HCT116 (cell line): ENCODE measurements around the gene DNM1. TPM values are rescaled to one million over a fixed set of nuclear protein-coding genes. Genes with fewer than 3 reads are reported as not detected.
A peak's percentile ranks its signal among the peaks of the same experiment; 100 is the strongest.

Experiments
- ATAC-seq: fragments of 200-7000 bp; cut with Tn5 transposase; 2 replicates; pipeline ENCODE4 v1.9.1; 2020; ENCODE audit warnings: mild to moderate bottlenecking, moderate library complexity
- BruUV-seq: library from RNA; stranded (reverse); fragments of 400-500 nt; replicated peaks from 2 replicates; lab custom pipeline; 2021; lab: Mats Ljungman, UMichigan
- CTCF ChIA-PET: fragments of 300-600 bp; sonication (Branson Sonifier 250); formaldehyde crosslinking; loops from one replicate; lab custom pipeline; 2021; ENCODE audit warnings: antibody characterized with exemption; lab: Charles Lee
- POLR2A ChIA-PET: fragments of 300-600, 350-600 bp; sonication (Branson Sonifier 250); formaldehyde crosslinking; loops from one replicate; lab custom pipeline; 2021; ENCODE audit warnings: antibody characterized with exemption; lab: Charles Lee
- RAD21 ChIA-PET, 2 experiments: fragments of 300-600 bp; sonication (Branson Sonifier 250); formaldehyde crosslinking; loops; one replicate each; lab custom pipeline; 2023; ENCODE audit warnings: low total read pairs in 2 of 2; ENCODE audit not compliant: uncharacterized antibody in 2 of 2, unreplicated experiment in 2 of 2, low non-redundant PET in 1 of 2; lab: Charles Lee
- DNase-seq: peaks from one replicate; pipeline ENCODE4 v3.0.0-alpha.2; 2010; ENCODE audit warnings: low read depth, low spot score
- H2AFZ ChIP-seq: fragments of 200-600 bp; shearing (Covaris generic), sonication (generic); 2 replicates; pipeline ENCODE4 v1.6.1; 2017; ENCODE audit warnings: low read depth, mixed run types, mixed read lengths, antibody characterized with exemption, low read length; ENCODE audit not compliant: poor library complexity, severe bottlenecking
- H3K27ac ChIP-seq: 2 replicates; pipeline ENCODE4 v1.5.1; 2012; ENCODE audit warnings: low read depth, low read length
- H3K27me3 ChIP-seq: fragments of 200-600 bp; sonication (generic); 2 replicates; pipeline ENCODE4 v1.6.1; 2016; ENCODE audit warnings: mixed run types, low read length, mixed read lengths; ENCODE audit not compliant: insufficient read depth
- H3K36me3 ChIP-seq, 2 experiments: fragments of 200-500 bp in 1 of 2; fragments of 200-600 bp in 1 of 2; sonication (Bioruptor generic) in 1 of 2; sonication (generic) in 1 of 2; 2 replicates each; pipeline versions ENCODE4 v1.5.1 to v1.6.1; 2014 to 2016; ENCODE audit warnings: low read length in 2 of 2, inconsistent platforms in 1 of 2, mixed read lengths in 1 of 2, mixed run types in 1 of 2; ENCODE audit not compliant: insufficient read depth in 2 of 2, control insufficient read depth in 1 of 2
- H3K4me1 ChIP-seq, 2 experiments: fragments of 200-600 bp in 1 of 2; sonication (generic) in 1 of 2; 2 replicates each; pipeline versions ENCODE4 v1.5.1 to v1.6.1; 2012 to 2017; ENCODE audit warnings: low read length in 2 of 2, inconsistent platforms in 1 of 2, mild to moderate bottlenecking in 1 of 2, mixed read lengths in 1 of 2, mixed run types in 1 of 2, moderate library complexity in 1 of 2; ENCODE audit not compliant: insufficient read depth in 2 of 2, control insufficient read depth in 1 of 2
- H3K4me2 ChIP-seq: fragments of 200-600 bp; sonication (generic); 2 replicates; pipeline ENCODE4 v1.6.1; 2017; ENCODE audit warnings: mixed run types, low read length, mixed read lengths
- H3K4me3 ChIP-seq, 2 experiments: fragments of 200-600 bp in 1 of 2; sonication (generic) in 1 of 2; replicated peaks in 1 of 2; 2 replicates each; pipeline ENCODE4 v1.5.1; 2011 to 2016; ENCODE audit warnings: low read length in 2 of 2, control low read depth in 1 of 2, low read depth in 1 of 2, mild to moderate bottlenecking in 1 of 2, mixed read lengths in 1 of 2, mixed run types in 1 of 2
- H3K79me2 ChIP-seq: fragments of 200-600 bp; sonication (generic); 2 replicates; pipeline ENCODE4 v1.6.1; 2017; ENCODE audit warnings: mild to moderate bottlenecking, mixed run types, low read length, moderate library complexity, mixed read lengths; ENCODE audit not compliant: insufficient read depth
- H3K9ac ChIP-seq: fragments of 200-600 bp; sonication (generic); 2 replicates; pipeline ENCODE4 v1.6.1; 2016; ENCODE audit warnings: low read length, mixed read lengths
- H3K9me2 ChIP-seq: fragments of 200-600 bp; sonication (generic), shearing (Covaris generic); 2 replicates; pipeline ENCODE4 v1.6.1; 2017; ENCODE audit warnings: mixed run types, mild to moderate bottlenecking, moderate library complexity; ENCODE audit not compliant: insufficient read depth
- H3K9me3 ChIP-seq, 2 experiments: fragments of 200-500 bp in 1 of 2; fragments of 200-600 bp in 1 of 2; sonication (Bioruptor generic) in 1 of 2; sonication (generic) in 1 of 2; 2 replicates each; pipeline ENCODE4 v1.6.1; 2014 to 2017; ENCODE audit warnings: low read length in 2 of 2, mixed read lengths in 2 of 2, inconsistent platforms in 1 of 2, low read depth in 1 of 2, mild to moderate bottlenecking in 1 of 2, mixed run types in 1 of 2, moderate library complexity in 1 of 2; ENCODE audit not compliant: control insufficient read depth in 1 of 2, insufficient read depth in 1 of 2
- H4K20me1 ChIP-seq: fragments of 200-600 bp; sonication (generic), shearing (Covaris generic); 2 replicates; pipeline ENCODE4 v1.6.1; 2017; ENCODE audit warnings: mixed run types, mild to moderate bottlenecking, moderate library complexity; ENCODE audit not compliant: insufficient read depth
- EGR1 ChIP-seq: IDR thresholded peaks from 2 replicates; pipeline ENCODE4 v1.6.1; 2012; ENCODE audit warnings: low read depth
- ELF1 ChIP-seq: IDR thresholded peaks from 2 replicates; pipeline ENCODE4 v1.6.1; 2012; ENCODE audit warnings: low read depth, borderline replicate concordance
- EZH2phosphoT487 ChIP-seq: fragments of 200-600 bp; IDR thresholded peaks from 2 replicates; pipeline ENCODE4 v1.6.1; 2018; ENCODE audit warnings: antibody characterized with exemption, borderline replicate concordance
- POLR2A ChIP-seq: IDR thresholded peaks from 2 replicates; pipeline ENCODE4 v1.7.0; 2011; ENCODE audit warnings: borderline replicate concordance; ENCODE audit not compliant: insufficient read depth, insufficient read length; ENCODE audit errors: extremely low read depth
- POLR2AphosphoS5 ChIP-seq: IDR thresholded peaks from 2 replicates; pipeline ENCODE4 v1.6.1; 2011; ENCODE audit warnings: mild to moderate bottlenecking, low read depth, low read length, moderate library complexity
- SRF ChIP-seq: IDR thresholded peaks from 2 replicates; pipeline ENCODE4 v1.6.1; 2012; ENCODE audit warnings: low read depth
- TCF7L2 ChIP-seq: IDR thresholded peaks from 2 replicates; pipeline ENCODE4 v1.7.0; 2011; ENCODE audit warnings: borderline replicate concordance, inconsistent platforms; ENCODE audit not compliant: insufficient read depth, insufficient read length; ENCODE audit errors: extremely low read depth
- YY1 ChIP-seq: IDR thresholded peaks from 2 replicates; pipeline ENCODE4 v1.6.1; 2011; ENCODE audit warnings: low read length, low read depth, moderate library complexity, mild to moderate bottlenecking; ENCODE audit not compliant: insufficient replicate concordance; ENCODE audit errors: extremely low read depth
- intact Hi-C: fragments of 100-400 bp; cut with micrococcal nuclease; formaldehyde crosslinking; loops from 2 replicates; pipeline ENCODE4 v1.10.0; 2022
- total RNA-seq: library from RNA; stranded (reverse); gene quantifications from one replicate; pipeline ENCODE4 v1.2.1, GENCODE V29; 2021; ENCODE audit not compliant: unreplicated experiment
- TF ChIP-seq, protein P1 (sequence below): IDR thresholded peaks from 2 replicates; pipeline ENCODE4 v1.6.1; 2012; ENCODE audit warnings: low read depth

Gene DNM1
- total RNA-seq, 1 experiment from 2014 or later, result 12.0 TPM

- BruUV-seq, result TSS peak; percentile 37
- ChIA-PET CTCF (interaction anchor here (0.7 to 1.0 kb wide), 5 partner anchors 12 to 37 kb away, joined by 3 to 4 read pairs (median 3); no protein-coding TSS in a partner anchor), POLR2A (interaction anchor here (1.5 to 1.7 kb wide), 2 partner anchors 8 to 31 kb away, joined by 6 read pairs; partner anchors contain the start of gene BBLN), RAD21 (no interaction called here)
- Histone ChIP-seq H3K9me3 (no peaks in the 10 kb centered on the region), H3K9ac (peak overlapping the region; percentile 97), H3K79me2 (peaks cover 20% of the 10 kb centered on the region), H3K4me2 (peak overlapping the region; percentile 90), H3K4me1 (peaks cover 16 to 33% of the 10 kb centered on the region in 2 experiments), H3K4me3 (peak overlapping the region; percentile 89 to 90), H4K20me1 (no peaks in the 10 kb centered on the region), H3K9me2 (no peaks in the 10 kb centered on the region)
- ATAC-seq (peak; percentile 6), DNase-seq (no peak)
- TF ChIP-seq TCF7L2 (no peak), EGR1 (no peak), ELF1 (no peak), POLR2AphosphoS5 (no peak), EZH2phosphoT487 (no peak), POLR2A (no peak), YY1 (no peak), SRF (no peak)
- TF ChIP-seq, protein P1, sequence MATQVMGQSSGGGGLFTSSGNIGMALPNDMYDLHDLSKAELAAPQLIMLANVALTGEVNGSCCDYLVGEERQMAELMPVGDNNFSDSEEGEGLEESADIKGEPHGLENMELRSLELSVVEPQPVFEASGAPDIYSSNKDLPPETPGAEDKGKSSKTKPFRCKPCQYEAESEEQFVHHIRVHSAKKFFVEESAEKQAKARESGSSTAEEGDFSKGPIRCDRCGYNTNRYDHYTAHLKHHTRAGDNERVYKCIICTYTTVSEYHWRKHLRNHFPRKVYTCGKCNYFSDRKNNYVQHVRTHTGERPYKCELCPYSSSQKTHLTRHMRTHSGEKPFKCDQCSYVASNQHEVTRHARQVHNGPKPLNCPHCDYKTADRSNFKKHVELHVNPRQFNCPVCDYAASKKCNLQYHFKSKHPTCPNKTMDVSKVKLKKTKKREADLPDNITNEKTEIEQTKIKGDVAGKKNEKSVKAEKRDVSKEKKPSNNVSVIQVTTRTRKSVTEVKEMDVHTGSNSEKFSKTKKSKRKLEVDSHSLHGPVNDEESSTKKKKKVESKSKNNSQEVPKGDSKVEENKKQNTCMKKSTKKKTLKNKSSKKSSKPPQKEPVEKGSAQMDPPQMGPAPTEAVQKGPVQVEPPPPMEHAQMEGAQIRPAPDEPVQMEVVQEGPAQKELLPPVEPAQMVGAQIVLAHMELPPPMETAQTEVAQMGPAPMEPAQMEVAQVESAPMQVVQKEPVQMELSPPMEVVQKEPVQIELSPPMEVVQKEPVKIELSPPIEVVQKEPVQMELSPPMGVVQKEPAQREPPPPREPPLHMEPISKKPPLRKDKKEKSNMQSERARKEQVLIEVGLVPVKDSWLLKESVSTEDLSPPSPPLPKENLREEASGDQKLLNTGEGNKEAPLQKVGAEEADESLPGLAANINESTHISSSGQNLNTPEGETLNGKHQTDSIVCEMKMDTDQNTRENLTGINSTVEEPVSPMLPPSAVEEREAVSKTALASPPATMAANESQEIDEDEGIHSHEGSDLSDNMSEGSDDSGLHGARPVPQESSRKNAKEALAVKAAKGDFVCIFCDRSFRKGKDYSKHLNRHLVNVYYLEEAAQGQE, result no peak
- TF ChIP-seq, all 23 proteins: peak for 0
- Histone ChIP-seq H2AFZ (no peak overlapping the region), H3K27ac (peak overlapping the region; percentile 91), H3K36me3 (peaks cover 4 to 8% of the 10 kb centered on the region in 2 experiments; a peak in 3 of 4 replicates), H3K27me3 (no peaks in the 10 kb centered on the region)
- intact Hi-C loops, result loop anchor here (10.0 kb wide), 1 partner anchor 154 kb away; the partner anchor contains the start of gene SLC27A4
Observed at GRCh38 chr9:128190516-128191405, 12.4 kb upstream of the DNM1 start.
